ENCODE measurements around the gene BACE2. TPM values are rescaled to one million over a fixed set of nuclear protein-coding genes. Genes with fewer than 3 reads are reported as not detected.

The BACE2 gene
- total and polyA plus RNA-seq, 2 experiments from 2014 or later, result 28.4 to 37.0 TPM

DNA sequence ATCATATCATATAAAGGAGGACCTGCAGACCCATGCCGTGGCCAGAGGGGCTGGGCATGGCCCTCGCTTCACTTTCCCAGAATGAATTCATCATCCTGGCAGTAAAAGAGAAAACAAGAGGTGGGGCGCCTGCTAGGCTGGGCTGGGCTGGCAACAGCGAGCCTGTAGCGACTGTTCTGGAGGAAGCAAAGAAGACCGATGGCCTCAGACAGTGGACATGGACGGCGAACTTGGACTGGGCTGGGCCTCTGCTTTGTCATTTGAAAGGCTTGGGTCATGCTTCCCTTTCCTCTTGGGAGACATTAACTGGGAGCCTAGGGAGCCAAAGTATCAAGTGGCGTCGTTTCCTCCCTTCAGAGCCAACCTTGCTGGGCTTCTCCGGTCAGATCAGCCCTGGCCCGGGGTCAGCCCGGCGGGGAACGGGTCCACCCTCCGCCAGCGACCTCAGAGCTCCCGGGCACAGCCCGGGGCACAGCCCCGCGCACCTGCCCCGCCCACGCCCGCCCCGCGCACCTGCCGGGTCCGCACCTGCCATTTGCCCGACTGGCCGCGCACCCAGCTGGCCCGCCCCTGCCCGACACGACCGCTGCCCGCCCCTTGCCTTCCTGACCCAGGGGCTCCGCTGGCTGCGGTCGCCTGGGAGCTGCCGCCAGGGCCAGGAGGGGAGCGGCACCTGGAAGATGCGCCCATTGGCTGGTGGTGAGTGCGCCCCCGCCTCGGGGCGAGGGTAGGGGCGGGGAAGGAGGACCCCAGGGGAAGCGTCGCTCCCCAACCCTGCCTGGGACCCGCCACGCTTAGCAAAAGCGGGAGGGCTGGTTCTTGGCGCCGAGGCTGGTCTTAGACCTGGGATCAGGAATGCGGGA is 148.5 kb downstream of the BACE2 start, which contains the start of gene FAM3B:
FAM3B (plus strand) TSS at position 602 of the 863 bp plus-strand sequence; CDS start at position 681, 79 bp downstream.
- H3K27me3 ChIP-seq, result peaks cover 14% of the 10 kb centered on the region
- no peaks in the 10 kb centered on the region for H3K36me3 ChIP-seq (replicated peaks; ENCODE audit: insufficient read depth, low read depth)
- peak within 1 kb of the TSS; percentile 92 for H3K4me2 ChIP-seq
- peak within 1 kb of the TSS; percentile 45 for H2AFZ ChIP-seq
- H3K4me1 ChIP-seq (ENCODE audit: insufficient read depth), result peaks cover 16% of the 10 kb centered on the region
- peak within 1 kb of the TSS; percentile 52 for H3K4me3 ChIP-seq
- no peaks in the 10 kb centered on the region for H3K9me2 ChIP-seq (replicated peaks; ENCODE audit: insufficient read depth)
- H4K20me1 ChIP-seq (ENCODE audit: insufficient read depth, poor library complexity, severe bottlenecking), result no peaks in the 10 kb centered on the region
- H3K27ac ChIP-seq, result peak within 1 kb of the TSS; percentile 60
- H3K9me3 ChIP-seq (ENCODE audit: low read depth), result no peaks in the 10 kb centered on the region
- H3K79me2 ChIP-seq, result no peaks in the 10 kb centered on the region
- TF ChIP-seq, protein P1, sequence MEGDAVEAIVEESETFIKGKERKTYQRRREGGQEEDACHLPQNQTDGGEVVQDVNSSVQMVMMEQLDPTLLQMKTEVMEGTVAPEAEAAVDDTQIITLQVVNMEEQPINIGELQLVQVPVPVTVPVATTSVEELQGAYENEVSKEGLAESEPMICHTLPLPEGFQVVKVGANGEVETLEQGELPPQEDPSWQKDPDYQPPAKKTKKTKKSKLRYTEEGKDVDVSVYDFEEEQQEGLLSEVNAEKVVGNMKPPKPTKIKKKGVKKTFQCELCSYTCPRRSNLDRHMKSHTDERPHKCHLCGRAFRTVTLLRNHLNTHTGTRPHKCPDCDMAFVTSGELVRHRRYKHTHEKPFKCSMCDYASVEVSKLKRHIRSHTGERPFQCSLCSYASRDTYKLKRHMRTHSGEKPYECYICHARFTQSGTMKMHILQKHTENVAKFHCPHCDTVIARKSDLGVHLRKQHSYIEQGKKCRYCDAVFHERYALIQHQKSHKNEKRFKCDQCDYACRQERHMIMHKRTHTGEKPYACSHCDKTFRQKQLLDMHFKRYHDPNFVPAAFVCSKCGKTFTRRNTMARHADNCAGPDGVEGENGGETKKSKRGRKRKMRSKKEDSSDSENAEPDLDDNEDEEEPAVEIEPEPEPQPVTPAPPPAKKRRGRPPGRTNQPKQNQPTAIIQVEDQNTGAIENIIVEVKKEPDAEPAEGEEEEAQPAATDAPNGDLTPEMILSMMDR (IDR thresholded peaks at IDR 0.05; ENCODE audit: poor library complexity), result no peak
- TF ChIP-seq EZH2phosphoT487 (IDR thresholded peaks at IDR 0.05; ENCODE audit: low read depth, severe bottlenecking, unreplicated experiment), result no peak
- no peak for TF ChIP-seq EZH2 (IDR thresholded peaks at IDR 0.05; ENCODE audit: borderline replicate concordance)
- WGBS (ENCODE audit: low lambda C conversion rate, missing lambda C conversion rate), result 15% methylated on average over 31 of the region's 55 CpGs
- peak; percentile 69 for DNase-seq (ENCODE audit: low spot score)

DNA sequence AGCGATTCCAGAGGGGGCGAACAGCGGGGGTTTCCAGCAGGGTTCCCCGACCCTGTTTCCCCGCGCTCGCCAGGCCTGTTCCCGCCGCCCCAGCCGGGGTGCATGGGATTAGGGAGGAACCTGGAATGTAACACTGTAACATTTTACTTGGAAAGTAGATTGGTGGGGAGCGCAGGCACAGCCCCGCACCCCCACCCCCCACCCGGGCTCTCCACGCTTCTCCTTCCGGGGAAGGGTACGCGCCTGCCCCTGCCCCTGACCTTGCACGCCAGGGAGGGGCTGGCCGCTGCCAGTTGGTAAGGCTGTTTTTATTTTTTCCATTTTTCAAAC is 149.1 kb downstream of the BACE2 start:
- no peaks in the 10 kb centered on the region for H3K79me2 ChIP-seq
- peak overlapping the region; percentile 60 for H3K27ac ChIP-seq
- H3K4me1 ChIP-seq (ENCODE audit: insufficient read depth), result peaks cover 22% of the 10 kb centered on the region
- H3K36me3 ChIP-seq (replicated peaks; ENCODE audit: insufficient read depth, low read depth), result no peaks in the 10 kb centered on the region
- H2AFZ ChIP-seq, result peak overlapping the region; percentile 45
- H3K9me3 ChIP-seq (ENCODE audit: low read depth), result no peaks in the 10 kb centered on the region
- peak overlapping the region; percentile 52 for H3K4me3 ChIP-seq
- H3K4me2 ChIP-seq, result peak overlapping the region; percentile 92
- no peak for DNase-seq (ENCODE audit: low spot score)
- peaks cover 14% of the 10 kb centered on the region for H3K27me3 ChIP-seq
- no peaks in the 10 kb centered on the region for H3K9me2 ChIP-seq (replicated peaks; ENCODE audit: insufficient read depth)
- TF ChIP-seq, protein P1 (IDR thresholded peaks at IDR 0.05; ENCODE audit: poor library complexity), result no peak
- TF ChIP-seq EZH2phosphoT487 (IDR thresholded peaks at IDR 0.05; ENCODE audit: low read depth, severe bottlenecking, unreplicated experiment), result no peak
- TF ChIP-seq EZH2 (IDR thresholded peaks at IDR 0.05; ENCODE audit: borderline replicate concordance), result no peak
- H4K20me1 ChIP-seq (ENCODE audit: insufficient read depth, poor library complexity, severe bottlenecking), result no peaks in the 10 kb centered on the region
- WGBS (ENCODE audit: low lambda C conversion rate, missing lambda C conversion rate), result 8% methylated on average over 13 of the region's 19 CpGs

DNA sequence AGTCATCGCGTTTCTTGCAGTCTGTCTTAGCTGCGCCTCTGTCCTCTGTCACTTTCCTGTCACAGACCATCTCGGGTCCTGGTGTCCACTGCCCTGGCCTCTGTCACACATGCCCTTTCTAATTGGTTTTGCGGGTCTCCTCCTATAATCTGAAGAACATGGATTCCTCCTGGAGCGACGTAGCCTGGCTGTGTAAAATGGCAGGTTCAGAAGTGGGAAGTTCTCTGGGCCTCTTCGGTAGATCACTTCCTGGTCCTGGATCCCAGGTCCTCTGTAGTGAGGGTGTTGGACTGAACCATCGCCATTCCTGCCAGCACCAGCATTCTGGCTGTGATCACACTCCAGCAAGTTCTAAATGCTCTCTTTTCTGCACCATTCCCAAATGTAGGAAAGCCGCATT is 149.5 kb downstream of the BACE2 start:
- H2AFZ ChIP-seq, result no peak overlapping the region
- H3K79me2 ChIP-seq, result no peaks in the 10 kb centered on the region
- no peaks in the 10 kb centered on the region for H3K9me2 ChIP-seq (replicated peaks; ENCODE audit: insufficient read depth)
- no peaks in the 10 kb centered on the region for H3K36me3 ChIP-seq (replicated peaks; ENCODE audit: insufficient read depth, low read depth)
- peak overlapping the region; percentile 60 for H3K27ac ChIP-seq
- H3K27me3 ChIP-seq, result peaks cover 14% of the 10 kb centered on the region
- no peaks in the 10 kb centered on the region for H4K20me1 ChIP-seq (ENCODE audit: insufficient read depth, poor library complexity, severe bottlenecking)
- 75% methylated on average over 10 of the region's 10 CpGs for WGBS (ENCODE audit: low lambda C conversion rate, missing lambda C conversion rate)
- H3K4me2 ChIP-seq, result peak overlapping the region; percentile 92
- no peaks in the 10 kb centered on the region for H3K9me3 ChIP-seq (ENCODE audit: low read depth)
- DNase-seq (ENCODE audit: low spot score), result no peak
- TF ChIP-seq EZH2 (IDR thresholded peaks at IDR 0.05; ENCODE audit: borderline replicate concordance) (no peak), EZH2phosphoT487 (IDR thresholded peaks at IDR 0.05; ENCODE audit: low read depth, severe bottlenecking, unreplicated experiment) (no peak)
- H3K4me3 ChIP-seq, result no peak overlapping the region
- peaks cover 26% of the 10 kb centered on the region for H3K4me1 ChIP-seq (ENCODE audit: insufficient read depth)

DNA sequence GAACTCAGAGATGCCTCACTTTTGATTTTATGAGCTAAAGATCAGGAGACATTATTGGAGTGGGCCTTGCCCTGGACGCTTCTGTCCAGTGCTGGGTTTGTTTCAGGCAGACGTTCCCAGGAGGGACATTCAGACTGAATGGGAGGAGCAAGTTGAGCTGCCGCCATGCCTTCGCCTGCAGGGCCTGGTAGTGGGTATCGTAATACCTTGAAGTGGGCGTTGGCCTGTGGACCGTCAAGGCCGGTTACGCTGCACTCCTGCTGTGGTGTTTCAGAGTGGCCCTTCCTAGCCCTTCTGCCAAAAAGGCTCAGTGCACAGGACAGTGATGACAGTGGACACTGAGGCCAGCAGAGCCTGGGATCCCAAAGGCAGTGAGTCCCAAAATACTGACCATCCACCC is 150.3 kb downstream of the BACE2 start:
- H3K4me1 ChIP-seq (ENCODE audit: insufficient read depth), result peaks cover 30% of the 10 kb centered on the region
- 87% methylated on average over 9 of the region's 9 CpGs for whole genome bisulfite sequencing (ENCODE audit: low lambda C conversion rate, missing lambda C conversion rate)
- H3K27ac ChIP-seq, result peak overlapping the region; percentile 1
- H3K4me2 ChIP-seq, result no peak overlapping the region
- H3K4me3 ChIP-seq, result no peak overlapping the region
- H3K36me3 ChIP-seq (replicated peaks; ENCODE audit: insufficient read depth, low read depth), result no peaks in the 10 kb centered on the region
- DNase-seq (ENCODE audit: low spot score), result no peak
- H3K9me3 ChIP-seq (ENCODE audit: low read depth), result no peaks in the 10 kb centered on the region
- peaks cover 14% of the 10 kb centered on the region for H3K27me3 ChIP-seq
- no peaks in the 10 kb centered on the region for H3K79me2 ChIP-seq
- H3K9me2 ChIP-seq (replicated peaks; ENCODE audit: insufficient read depth), result no peaks in the 10 kb centered on the region
- no peak overlapping the region for H2AFZ ChIP-seq
- H4K20me1 ChIP-seq (ENCODE audit: insufficient read depth, poor library complexity, severe bottlenecking), result no peaks in the 10 kb centered on the region
- no peak for TF ChIP-seq EZH2 (IDR thresholded peaks at IDR 0.05; ENCODE audit: borderline replicate concordance)
- TF ChIP-seq, protein P1 (IDR thresholded peaks at IDR 0.05; ENCODE audit: poor library complexity), result no peak
- TF ChIP-seq EZH2phosphoT487 (IDR thresholded peaks at IDR 0.05; ENCODE audit: low read depth, severe bottlenecking, unreplicated experiment), result no peak
